Calu3 (cell line): Measurements from ENCODE around the gene APOBEC4. TPM values are rescaled to one million over a fixed set of nuclear protein-coding genes. Genes with fewer than 3 reads are reported as not detected.

Source experiments
- BruUV-seq: library from RNA; stranded (reverse); fragments of 400-500 nt; replicated peaks from 2 replicates; lab custom pipeline; 2021; lab: Mats Ljungman, UMichigan
- CTCF ChIA-PET: fragments of 300-600 bp; sonication (Branson Sonifier 250); formaldehyde crosslinking; loops from one replicate; lab custom pipeline; 2022; ENCODE audit warnings: antibody characterized with exemption; lab: Charles Lee
- DNase-seq: peaks from one replicate; pipeline ENCODE4 v3.0.0; 2022
- H3K27ac Mint-ChIP-seq: one replicate; pipeline ENCODE4 v1.8.0; 2022; ENCODE audit warnings: mixed read lengths; ENCODE audit not compliant: unreplicated experiment
- H3K27me3 Mint-ChIP-seq: one replicate; pipeline ENCODE4 v1.8.0; 2022; ENCODE audit warnings: mixed read lengths; ENCODE audit not compliant: unreplicated experiment
- H3K36me3 Mint-ChIP-seq: one replicate; pipeline ENCODE4 v1.8.0; 2022; ENCODE audit warnings: mild to moderate bottlenecking, moderate library complexity, mixed read lengths; ENCODE audit not compliant: insufficient read depth, unreplicated experiment
- H3K4me1 Mint-ChIP-seq: one replicate; pipeline ENCODE4 v1.8.0; 2022; ENCODE audit warnings: mild to moderate bottlenecking, low read depth, mixed read lengths; ENCODE audit not compliant: unreplicated experiment
- H3K4me3 Mint-ChIP-seq: one replicate; pipeline ENCODE4 v1.8.0; 2022; ENCODE audit warnings: mild to moderate bottlenecking, low read depth, moderate library complexity, mixed read lengths; ENCODE audit not compliant: unreplicated experiment
- H3K9me3 Mint-ChIP-seq: one replicate; pipeline ENCODE4 v1.8.0; 2022; ENCODE audit warnings: low read depth, mixed read lengths; ENCODE audit not compliant: unreplicated experiment
- intact Hi-C: fragments of 100-400 bp; cut with micrococcal nuclease; formaldehyde crosslinking; loops from one replicate; pipeline ENCODE4 v1.10.0; 2022; ENCODE audit not compliant: unreplicated experiment
- total RNA-seq: library from RNA; stranded (reverse); gene quantifications from 2 replicates; pipeline ENCODE4 v1.2.3, GENCODE V29; 2022
- TF ChIP-seq, protein P1 (sequence below): fragments of 200-600 bp; IDR thresholded peaks from one replicate; pipeline ENCODE4 v1.8.0; 2022; ENCODE audit warnings: antibody characterized with exemption; ENCODE audit not compliant: unreplicated experiment

APOBEC4 gene
- total RNA-seq, 1 experiment from 2014 or later, result not detected

DNA sequence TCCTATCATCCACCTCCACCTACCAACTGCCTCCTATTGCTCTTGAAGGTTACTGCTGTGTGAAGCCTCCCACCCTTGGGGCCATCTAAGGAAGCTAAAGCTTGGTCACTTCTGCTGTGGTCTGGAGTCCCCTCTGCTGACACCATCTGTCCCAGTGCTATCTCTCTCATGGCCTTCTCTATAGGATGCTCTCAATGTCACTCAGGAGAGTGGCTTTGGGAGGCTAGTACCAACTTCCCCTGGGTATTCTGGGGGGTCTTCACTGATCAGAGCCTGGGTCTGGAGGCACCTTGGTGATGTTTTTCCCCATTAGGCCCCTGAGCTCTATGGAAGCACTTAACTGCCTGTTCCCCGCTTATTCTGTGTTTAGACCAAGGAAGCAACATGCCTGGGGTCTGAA lies 50.6 kb downstream of the APOBEC4 start:
- intact Hi-C loops, result no loop called here
- CTCF ChIA-PET, result no interaction called here

DNA sequence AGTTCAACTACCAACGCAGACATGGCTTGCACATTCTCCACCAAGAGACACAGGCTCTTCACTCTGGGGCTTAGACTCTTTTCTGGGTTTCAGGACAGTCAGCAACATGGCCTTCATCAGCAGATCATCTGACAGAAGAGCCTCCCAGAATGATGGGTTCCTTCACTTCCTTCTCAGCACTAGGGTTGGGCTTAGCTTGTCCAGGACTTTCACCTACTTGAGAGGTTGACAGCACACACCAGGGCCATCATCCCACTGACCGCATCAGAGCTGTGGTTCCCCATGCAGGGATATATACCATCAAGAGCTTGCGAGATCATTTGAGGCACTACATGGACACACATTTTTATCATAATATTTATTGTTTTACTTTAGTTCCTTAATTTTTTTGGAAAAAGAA lies 52.5 kb downstream of the APOBEC4 start:
- H3K4me3 Mint-ChIP-seq, result no peak overlapping the region
- H3K36me3 Mint-ChIP-seq, result no peaks in the 10 kb centered on the region
- H3K4me1 Mint-ChIP-seq, result no peaks in the 10 kb centered on the region
- H3K27ac Mint-ChIP-seq, result no peak overlapping the region
- TF ChIP-seq, protein P1, sequence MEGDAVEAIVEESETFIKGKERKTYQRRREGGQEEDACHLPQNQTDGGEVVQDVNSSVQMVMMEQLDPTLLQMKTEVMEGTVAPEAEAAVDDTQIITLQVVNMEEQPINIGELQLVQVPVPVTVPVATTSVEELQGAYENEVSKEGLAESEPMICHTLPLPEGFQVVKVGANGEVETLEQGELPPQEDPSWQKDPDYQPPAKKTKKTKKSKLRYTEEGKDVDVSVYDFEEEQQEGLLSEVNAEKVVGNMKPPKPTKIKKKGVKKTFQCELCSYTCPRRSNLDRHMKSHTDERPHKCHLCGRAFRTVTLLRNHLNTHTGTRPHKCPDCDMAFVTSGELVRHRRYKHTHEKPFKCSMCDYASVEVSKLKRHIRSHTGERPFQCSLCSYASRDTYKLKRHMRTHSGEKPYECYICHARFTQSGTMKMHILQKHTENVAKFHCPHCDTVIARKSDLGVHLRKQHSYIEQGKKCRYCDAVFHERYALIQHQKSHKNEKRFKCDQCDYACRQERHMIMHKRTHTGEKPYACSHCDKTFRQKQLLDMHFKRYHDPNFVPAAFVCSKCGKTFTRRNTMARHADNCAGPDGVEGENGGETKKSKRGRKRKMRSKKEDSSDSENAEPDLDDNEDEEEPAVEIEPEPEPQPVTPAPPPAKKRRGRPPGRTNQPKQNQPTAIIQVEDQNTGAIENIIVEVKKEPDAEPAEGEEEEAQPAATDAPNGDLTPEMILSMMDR, result no peak
- intact Hi-C loops, result no loop called here
- peaks cover 16% of the 10 kb centered on the region for H3K27me3 Mint-ChIP-seq
- BruUV-seq, result no TSS peak
- CTCF ChIA-PET, result no interaction called here
- DNase-seq, result no peak
- H3K9me3 Mint-ChIP-seq, result no peaks in the 10 kb centered on the region

More for the DNA sequence above, 50.6 kb downstream of the APOBEC4 start:
- Mint-ChIP-seq H3K36me3 (no peaks in the 10 kb centered on the region), H3K4me3 (no peak overlapping the region), H3K27me3 (peaks cover 16% of the 10 kb centered on the region), H3K27ac (no peak overlapping the region), H3K4me1 (peaks cover 7% of the 10 kb centered on the region), H3K9me3 (no peaks in the 10 kb centered on the region)
- no TSS peak for BruUV-seq
- DNase-seq, result no peak
- TF ChIP-seq, protein P1, result no peak

DNA sequence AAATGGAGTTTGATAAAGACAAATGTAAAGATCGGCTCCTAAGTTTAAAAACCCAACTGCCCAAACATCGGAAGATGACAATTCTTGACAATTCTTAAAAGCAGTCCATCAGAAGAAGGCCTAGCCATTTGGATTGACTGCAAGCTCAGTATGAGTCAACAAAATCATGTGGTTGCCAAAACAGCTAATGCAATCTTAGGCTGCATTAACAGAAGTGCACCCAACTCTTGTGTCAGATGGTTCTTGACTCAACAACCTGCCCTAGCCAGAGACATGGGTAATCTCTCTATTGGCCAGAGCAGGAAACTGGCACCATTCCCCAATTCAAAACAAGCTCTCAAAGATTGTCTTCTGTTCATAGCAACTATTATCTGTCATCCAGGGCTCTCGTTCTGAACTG lies 53.0 kb downstream of the APOBEC4 start:
- Mint-ChIP-seq H3K4me1 (no peaks in the 10 kb centered on the region), H3K9me3 (no peaks in the 10 kb centered on the region), H3K27me3 (peaks cover 16% of the 10 kb centered on the region), H3K36me3 (no peaks in the 10 kb centered on the region), H3K27ac (no peak overlapping the region), H3K4me3 (no peak overlapping the region)
- TF ChIP-seq, protein P1, result no peak
- no TSS peak for BruUV-seq
- CTCF ChIA-PET, result interaction anchor here (1.2 kb wide), 1 partner anchor 11 kb away, joined by 14 read pairs; no protein-coding TSS in a partner anchor
- DNase-seq, result no peak
- intact Hi-C loops, result no loop called here

DNA sequence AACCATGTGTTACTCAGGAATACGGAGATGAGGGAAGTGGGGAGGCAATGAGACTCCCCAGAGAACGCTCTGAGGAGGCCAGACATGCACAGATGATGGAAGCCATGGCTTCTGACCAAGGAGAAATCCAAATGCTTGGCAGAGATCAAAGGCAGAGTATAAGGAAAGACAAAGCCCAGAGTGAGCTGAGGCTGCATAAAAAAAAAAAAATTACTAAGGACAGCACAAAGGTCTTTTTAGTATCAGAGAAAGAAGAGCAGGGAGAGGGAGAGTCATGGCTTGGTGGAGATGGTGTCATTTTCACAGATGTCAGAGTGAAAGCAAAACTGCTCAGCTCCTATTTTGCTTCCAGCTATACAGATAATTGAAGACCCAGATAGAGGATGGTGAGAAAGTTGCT lies 54.7 kb downstream of the APOBEC4 start:
- intact Hi-C loops, result no loop called here
- no peak overlapping the region for H3K27ac Mint-ChIP-seq
- CTCF ChIA-PET, result no interaction called here
- no peak for DNase-seq
- no peak overlapping the region for H3K4me3 Mint-ChIP-seq
- peaks cover 4% of the 10 kb centered on the region for H3K4me1 Mint-ChIP-seq
- H3K27me3 Mint-ChIP-seq, result peaks cover 1% of the 10 kb centered on the region
- H3K9me3 Mint-ChIP-seq, result no peaks in the 10 kb centered on the region
- TF ChIP-seq, protein P1, result no peak
- no peaks in the 10 kb centered on the region for H3K36me3 Mint-ChIP-seq
- BruUV-seq, result no TSS peak
